Hepatic stellate cell (primary cell): ENCODE measurements around the gene GALK2.
A peak's percentile ranks its signal among the peaks of the same experiment; 100 is the strongest.

Experiments used
- DNase-seq: peaks from one replicate; pipeline ENCODE4 v3.0.0; 2011; ENCODE audit warnings: low spot score

The GALK2 gene

DNA sequence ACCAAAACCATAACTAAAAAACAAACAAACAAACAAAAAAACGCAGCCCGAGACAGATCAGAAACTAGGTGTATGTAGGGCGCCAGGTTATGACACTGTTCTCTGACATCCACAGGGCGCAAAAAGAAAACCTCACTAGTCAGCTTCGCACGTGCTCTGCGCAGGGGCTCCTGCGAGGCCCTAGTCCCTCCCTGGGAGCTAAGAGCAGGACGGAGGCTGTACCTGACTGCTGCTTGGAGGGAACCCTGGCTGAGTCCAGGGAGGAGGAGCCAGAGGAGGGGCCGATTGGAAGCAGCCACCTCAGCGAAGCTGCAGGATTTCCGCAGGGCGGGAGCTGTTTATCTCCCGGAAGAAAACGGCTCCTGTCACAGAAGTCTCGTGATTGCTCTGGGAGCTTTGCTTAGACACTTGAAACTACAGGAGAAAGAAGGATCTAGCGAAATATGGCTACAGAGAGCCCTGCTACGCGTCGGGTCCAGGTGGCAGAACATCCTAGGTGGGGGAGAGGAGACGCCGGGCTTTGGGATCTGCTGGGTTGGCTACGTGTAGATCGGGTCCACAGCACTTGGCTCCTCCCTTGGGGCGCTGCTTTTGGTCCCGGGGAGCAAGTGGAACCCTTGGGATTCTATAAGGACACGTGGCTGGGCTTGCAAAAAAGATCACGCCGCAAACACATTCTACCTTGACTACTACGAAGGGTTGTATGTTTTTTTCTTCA, at the start of gene GALK2:
GALK2 (plus strand) TSS at position 368 of the 718 bp plus-strand sequence; CDS start at position 444, 76 bp downstream.
- DNase-seq, result peak; percentile 74

GRCh38 chr15:49120832-49121231, 49.2 kb upstream of the GALK2 start:
- no peak for DNase-seq

- no peak for DNase-seq
Measured at GRCh38 chr15:49121901-49122300, 48.1 kb upstream of the GALK2 start.

DNA sequence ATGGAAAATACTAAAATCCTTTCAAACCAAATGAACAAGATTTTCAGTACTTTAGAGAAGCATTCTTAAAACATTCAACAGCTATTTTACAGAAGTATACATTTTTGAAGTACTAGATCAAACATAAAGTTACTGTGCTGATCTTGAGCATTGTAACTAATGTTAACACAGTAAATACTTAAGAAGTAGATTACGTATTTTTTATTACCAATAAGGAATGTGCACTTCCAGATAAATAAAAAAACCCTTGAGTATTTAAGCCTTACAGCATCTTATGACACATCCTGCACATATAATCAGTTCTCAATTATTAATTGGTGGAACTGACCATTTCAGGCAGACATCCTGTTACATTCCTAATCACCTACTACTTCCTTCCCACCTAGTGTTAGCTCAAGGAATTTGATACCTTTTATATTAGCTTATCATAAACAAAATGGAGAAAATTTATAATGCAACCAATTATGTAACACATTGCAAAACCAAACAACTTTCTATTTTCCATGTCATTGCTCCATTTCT, 47.4 kb upstream of the GALK2 start:
- no peak for DNase-seq

- DNase-seq, result no peak
Measured at GRCh38 chr15:49124371-49124770, 45.7 kb upstream of the GALK2 start.

- no peak for DNase-seq
Measured at GRCh38 chr15:49131403-49131802, 38.6 kb upstream of the GALK2 start.

DNA sequence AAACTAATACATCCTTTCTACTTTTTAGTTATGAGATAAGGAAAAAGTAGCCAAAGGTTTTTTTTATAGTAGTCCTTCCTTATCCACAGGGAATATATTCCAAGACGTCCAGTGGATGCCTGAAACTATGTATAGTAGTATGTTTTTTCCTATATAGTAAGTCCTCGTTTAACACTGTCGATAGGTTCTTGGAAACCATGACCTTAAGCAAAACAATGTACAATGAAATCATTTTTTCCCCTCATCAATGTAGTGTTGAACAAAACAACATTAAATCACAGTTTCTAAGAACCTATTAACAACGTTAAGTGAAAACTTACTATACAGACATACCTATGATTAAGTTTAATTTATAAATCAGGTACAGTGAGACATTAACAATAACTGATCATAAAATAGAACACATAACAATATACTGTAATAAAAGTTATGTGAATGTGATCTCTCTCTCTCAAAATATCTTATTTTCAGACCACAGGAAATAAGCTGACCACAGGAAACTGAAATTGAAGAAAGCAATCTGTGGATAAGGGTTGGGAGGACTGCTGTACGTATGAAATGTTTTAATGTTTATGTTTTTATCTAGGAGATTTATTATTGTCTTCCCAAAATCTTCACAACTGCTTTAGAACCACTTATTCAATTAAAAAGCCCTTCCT, 35.2 kb upstream of the GALK2 start:
- no peak for DNase-seq

- no peak for DNase-seq
Measured at GRCh38 chr15:49135342-49135857, 34.6 kb upstream of the GALK2 start.

DNA sequence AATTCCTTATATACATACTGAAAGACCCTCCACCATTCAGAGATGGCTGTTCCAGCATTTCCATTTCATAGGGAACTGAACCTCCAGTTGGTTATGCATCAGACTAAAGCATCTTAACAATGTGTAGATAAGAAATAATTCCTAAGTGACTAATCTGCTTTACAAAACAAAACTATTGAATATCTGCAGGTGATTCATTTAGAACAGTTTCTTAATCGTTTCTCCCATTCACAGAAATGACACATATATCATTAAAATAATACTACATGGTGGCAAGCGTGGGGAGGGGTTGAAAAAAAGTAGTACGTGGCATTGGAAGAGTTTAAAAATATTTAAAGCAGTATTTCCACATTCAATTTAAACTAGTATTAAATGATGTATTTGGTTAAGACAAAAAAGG, 34.1 kb upstream of the GALK2 start:
- peak; percentile 34 for DNase-seq

DNA sequence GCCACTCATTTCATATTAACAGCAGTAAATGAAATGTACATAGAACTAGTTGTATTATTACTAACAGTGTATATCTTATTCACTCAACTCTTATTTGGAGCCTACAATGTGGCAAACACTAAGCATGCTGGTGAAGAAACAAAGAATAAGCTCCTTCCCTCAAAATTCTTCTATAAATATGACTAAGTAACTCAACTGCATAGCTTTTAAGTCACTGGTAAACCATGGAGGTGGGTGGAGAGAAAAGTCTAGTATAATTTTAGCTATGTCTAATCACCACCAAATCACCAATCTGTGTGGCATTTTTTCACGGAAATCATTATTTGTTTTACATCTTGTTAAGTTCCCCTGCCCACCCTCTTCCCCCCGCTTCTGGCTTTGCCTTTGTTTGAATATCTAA, 32.2 kb upstream of the GALK2 start:
- DNase-seq, result peak; percentile 9

DNA sequence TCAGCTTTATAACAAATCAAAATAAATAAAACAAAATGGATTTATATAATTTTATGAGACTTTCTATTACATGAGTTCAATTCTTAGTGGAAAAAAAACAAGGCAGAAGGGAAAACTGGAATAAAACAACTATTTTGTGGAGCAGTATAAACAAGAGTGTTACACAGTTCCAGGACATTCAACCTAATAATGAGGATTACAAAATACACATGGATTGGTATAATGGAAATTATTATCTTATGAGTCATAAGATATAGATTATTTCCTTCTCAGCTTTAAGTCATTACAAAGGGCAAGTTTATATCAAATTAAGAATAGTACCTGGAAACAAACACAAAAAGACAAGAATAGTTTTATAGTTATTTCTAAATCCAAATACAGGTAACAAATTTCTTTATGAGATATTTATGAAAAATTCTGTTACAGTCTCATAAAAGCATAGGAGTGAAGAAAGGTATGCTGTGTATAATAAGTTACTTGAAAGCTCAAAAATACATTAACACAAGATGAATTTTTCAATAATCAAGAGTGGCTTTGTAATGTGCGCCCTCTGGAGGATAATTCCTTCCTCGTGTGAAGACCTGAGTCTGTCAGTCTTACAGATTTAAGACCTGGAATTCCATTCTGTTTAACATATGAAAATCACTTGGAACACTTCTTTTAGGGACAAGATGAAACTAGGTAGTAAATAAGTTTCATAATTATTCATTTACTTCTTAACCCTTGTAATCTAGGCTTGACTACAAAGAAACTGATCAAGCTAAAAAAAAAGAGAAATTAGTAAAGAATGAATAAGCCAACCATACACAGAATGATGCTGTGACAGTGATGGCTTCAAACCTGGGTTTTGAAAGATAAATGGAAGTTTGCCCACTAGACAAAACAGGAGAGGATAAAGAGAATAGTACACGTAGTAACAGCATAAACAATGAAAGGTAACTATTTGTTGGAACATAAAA, 24.1 kb upstream of the GALK2 start:
- DNase-seq, result peak; percentile 21

DNA sequence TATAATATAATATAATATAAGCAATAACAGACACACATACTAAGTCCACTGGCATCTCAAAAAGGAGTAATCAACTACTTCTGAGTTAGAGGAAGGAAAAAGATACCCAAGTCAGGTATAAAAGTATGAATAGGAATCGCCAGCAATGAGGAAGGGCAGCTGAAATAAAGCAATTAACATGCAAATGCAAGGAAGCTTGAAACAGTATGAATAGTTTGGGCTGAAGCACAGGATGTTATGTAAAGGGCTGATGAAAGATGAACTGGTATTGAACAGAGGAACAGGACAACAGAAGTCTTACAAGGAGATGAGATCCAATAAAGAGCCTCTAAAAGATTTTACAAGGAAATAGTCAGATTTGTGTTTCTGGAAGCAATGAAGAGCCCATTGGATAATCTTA, 21.7 kb upstream of the GALK2 start:
- no peak for DNase-seq

DNA sequence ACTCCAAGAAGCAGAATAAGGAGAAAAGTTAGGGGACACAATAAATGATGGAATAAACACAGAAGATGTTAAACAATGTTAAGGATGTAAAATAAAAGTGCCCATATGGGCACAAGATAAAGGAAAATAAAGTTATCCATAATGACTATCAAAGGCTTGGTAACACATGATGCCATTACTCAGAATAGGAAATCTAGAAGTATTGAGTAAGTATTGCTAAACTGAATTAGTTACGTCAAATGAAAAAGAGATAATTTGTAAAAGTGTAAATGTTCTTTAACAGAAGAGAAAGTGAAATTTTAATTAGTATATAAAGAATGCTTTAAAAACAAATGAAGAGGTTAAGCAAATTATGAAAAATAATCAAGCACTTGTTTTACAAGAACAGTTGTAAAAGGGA, 21.3 kb upstream of the GALK2 start:
- DNase-seq, result no peak

- no peak for DNase-seq
Measured at GRCh38 chr15:49151831-49152230, 18.2 kb upstream of the GALK2 start.

DNA sequence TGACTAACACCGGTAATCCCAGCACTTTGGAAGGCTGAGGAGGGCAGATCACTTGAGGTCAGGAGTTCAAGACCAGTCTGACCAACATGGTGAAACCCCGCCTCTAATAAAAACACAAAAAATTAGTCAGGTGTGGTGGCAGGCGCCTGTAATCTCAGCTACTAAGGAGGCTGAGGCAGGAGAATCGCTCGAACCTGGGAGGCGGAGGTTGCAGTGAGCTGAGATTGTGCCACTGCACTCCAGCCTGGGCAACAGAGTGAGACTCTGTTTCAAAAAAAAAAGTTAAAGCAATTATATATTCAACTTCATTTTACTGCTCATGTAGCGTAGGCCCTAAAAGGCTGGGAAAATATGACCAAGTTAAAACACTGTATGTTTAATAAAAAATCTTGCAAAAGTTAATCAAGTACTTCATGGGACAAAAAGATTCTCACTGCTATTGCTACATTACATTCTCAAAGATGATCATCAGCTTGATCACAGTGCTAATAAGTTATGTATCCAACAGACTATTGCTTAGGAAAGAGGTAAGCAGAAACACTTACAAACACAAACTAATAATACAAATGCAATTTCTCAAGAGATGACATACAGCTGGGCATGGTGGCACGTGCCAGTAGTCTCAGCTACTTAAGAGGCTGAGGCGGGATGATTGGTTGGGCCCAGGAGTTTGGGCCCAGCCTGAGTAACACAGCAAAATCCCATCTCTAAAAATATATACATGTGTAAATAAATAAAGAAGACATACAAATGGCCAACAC, 17.3 kb upstream of the GALK2 start:
- DNase-seq, result no peak

DNA sequence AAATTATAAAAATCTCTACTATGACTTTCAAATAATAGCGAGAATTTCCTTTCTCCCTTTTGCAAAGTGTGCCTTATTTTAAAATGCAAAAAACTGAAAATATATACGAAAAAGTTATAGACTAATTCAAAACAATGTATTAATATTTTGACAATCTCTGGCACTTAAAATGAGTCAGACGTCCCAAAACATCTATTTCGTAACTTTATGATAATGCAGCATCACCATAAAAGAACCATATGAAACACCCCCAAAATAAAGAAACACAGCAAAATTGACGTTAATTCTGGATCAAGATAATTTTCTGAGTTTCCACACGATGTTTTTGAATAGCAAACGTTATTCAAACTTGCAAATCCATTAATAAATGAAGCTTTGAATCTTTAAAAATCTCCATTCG, 15.7 kb upstream of the GALK2 start:
- peak; percentile 6 for DNase-seq

GRCh38 chr15:49154799-49155109, 15.3 kb upstream of the GALK2 start:
- DNase-seq, result no peak

- peak; percentile 80 for DNase-seq
Measured at GRCh38 chr15:49155110-49155833, 14.8 kb upstream of the GALK2 start, which contains the start of gene COPS2. TSS of gene COPS2 (minus strand) at chr15:49155599. CDS start at chr15:49155578, 21 bp downstream.

DNA sequence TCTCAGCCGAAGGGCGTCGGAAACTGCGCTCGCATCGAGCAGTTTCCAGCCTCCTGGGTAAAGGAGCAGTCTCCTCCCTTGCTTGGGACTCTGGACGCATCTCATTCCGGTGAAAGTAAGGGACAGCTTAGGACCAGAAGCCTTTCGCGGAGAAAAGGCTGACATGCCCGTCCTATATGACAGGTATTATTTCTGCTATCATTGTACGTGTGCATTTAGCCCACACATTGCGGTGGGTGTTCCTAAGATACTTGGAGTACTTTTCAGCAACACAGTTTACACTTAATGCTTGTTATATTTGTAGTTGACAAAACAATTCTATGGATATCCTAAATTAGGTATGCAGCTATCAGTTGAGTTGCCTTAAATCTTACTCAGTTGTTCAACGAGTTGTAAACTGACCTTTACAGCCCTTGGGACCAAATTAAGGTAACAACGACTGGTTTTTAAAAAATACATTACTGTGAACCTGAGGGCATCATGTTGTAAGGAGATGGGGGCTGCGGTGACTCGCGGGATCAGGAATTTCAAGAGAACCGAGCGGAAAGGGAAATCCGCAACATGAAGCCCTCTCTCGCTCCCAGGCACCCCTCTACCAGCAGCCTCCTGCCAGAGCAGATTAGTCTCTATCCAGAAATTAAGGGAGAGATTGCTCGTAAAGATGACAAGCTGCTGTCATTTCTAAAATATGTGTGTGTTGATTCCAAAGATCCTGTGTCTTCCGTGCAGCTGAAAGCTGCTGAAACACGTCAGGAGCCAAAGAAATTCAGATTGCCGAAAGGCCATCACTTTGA, 14.0 kb upstream of the GALK2 start:
- peak; percentile 11 for DNase-seq

- no peak for DNase-seq
Measured at GRCh38 chr15:49163678-49164077, 6.4 kb upstream of the GALK2 start.
